Forelimb muscle (tissue), 1 donor: Measurements from ENCODE around the gene ANKUB1. TPM values are rescaled to one million over a fixed set of nuclear protein-coding genes. Genes with fewer than 3 reads are reported as not detected.

Experiments used
- DNase-seq: peaks from one replicate; pipeline ENCODE4 v3.0.0-alpha.2; 2013; ENCODE audit warnings: low read depth
- polyA plus RNA-seq: library from polyadenylated mRNA; unstranded; fragments of 120-200 nt; gene quantifications from one replicate; pipeline ENCODE4 v1.2.1, GENCODE V29; 2013; ENCODE audit not compliant: insufficient read length

ANKUB1 gene
- polyA plus RNA-seq, 1 donor, result not detected

GRCh38 chr3:149763565-149764195 lies 28.7 kb downstream of the ANKUB1 start:
- DNase-seq, result no peak

- DNase-seq, result no peak
Observed at GRCh38 chr3:149753717-149754116, 38.6 kb downstream of the ANKUB1 start.

DNA sequence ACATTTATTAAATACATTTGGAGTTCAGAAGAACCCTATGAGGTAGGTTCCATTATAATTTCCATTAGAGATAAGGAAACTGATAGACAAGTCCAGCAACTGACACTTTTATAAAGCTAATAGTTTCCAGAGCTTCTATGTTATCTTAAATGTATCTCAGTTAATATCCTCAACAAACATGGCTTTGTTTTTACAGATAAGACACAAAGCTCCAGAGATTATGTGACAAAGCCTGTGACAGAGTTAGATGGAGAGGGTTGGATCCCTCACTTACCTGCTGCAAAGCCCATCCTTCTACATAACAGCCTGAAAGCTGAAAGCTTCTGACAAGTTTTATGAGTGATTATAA lies 39.6 kb downstream of the ANKUB1 start:
- no peak for DNase-seq

GRCh38 chr3:149752051-149752787 lies 40.1 kb downstream of the ANKUB1 start, which contains the start of gene COMMD2:
COMMD2 (minus strand) TSS chr3:149752489; CDS start chr3:149752444, 45 bp downstream.
- peak; percentile 48 for DNase-seq

- DNase-seq, result no peak
Observed at GRCh38 chr3:149751551-149751950, 40.8 kb downstream of the ANKUB1 start.

DNA sequence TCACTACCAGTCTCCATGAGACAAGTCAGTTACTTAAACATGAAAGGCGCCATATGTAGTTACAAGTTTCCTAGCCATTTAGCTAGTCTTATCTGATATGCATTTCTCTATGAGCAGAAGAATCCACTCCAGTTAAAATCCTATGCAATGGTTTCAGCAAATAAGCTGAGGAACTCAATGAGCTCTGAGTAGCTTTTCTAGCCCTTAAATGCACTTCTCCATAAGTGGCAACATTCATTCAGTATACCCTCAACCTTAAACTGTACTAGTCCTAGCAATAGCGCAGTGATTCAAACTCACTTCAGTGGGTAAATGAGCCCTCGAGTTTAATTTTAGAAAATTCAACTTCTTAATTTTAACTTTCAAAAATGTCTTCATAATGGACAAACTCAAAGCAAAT lies 47.7 kb downstream of the ANKUB1 start:
- DNase-seq, result no peak

DNA sequence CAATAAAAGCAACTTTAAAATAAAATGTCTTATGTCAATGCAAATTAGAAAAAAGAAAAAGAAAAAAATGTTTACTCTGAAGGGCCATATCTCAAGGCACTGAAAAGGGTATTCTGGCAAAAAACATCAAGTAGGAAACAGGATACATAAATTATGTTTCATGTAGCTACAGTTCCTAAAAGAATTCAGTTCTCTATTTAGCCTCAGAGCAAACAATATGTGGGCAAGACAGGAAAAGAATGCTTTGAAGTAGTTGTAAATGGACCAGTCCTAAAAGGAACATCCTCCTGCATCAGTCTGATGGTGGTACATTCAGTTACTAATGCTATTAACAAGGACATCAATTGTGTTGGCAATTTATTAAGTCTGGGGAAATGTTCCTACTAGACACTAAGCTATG lies 48.2 kb downstream of the ANKUB1 start:
- DNase-seq, result no peak

DNA sequence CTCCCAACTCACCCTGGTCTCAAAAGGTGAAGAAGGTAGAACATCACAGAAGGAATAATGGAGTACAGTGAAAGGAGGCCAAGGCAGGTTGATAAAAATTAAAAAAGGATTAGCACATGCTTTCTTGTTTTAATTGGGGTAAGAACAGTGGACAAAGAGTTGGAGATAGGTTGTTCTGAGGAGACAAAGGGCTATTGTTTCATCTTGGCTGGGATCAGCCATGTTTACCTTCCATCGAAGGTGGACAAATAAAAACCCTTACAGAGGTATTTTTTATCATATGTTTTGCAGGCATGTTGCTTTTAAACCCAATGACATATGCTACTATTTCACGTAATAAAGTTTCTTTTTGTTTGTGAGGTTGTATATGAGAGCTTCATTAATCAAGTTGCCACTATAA lies 53.0 kb downstream of the ANKUB1 start:
- no peak for DNase-seq

- no peak for DNase-seq
Observed at GRCh38 chr3:149738876-149739275, 53.5 kb downstream of the ANKUB1 start.

- DNase-seq, result no peak
Observed at GRCh38 chr3:149736953-149737205, 55.5 kb downstream of the ANKUB1 start.

DNA sequence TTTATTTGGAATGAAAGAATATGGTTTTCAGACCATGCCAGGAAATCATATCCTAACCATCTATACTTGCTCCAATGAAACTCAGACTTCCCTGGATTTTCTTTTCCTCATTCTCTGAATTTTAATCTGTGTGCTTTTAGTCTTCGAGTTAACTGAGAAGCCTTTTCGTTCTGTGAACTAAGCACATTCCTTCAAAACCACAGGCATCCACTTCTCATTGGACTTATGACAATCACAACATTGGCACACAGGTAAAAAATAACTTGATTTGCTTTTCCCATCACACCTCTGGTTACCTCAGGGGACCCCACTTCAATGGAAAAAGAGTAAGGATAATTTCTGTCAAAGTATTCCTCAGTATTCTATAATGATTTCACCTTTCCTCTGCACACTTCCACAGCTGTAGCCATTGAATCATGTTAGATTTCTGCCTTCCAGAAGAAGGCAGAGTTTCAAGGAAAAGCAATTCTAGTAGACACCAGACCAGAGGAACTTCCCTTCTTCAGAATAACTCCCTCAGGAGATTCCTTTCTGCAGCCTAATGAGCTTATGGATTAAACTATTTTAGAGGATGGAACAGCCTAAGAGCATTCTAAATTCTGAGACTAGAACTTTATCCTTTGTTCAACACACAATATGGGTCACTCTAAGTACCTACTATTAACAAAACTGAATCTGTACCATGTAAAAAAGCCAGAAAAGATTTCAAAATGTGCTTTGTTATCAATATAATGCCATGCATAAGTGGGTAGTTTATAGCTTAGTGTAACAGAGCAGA lies 56.0 kb downstream of the ANKUB1 start:
- DNase-seq, result no peak

- DNase-seq, result no peak
Observed at GRCh38 chr3:149732234-149732633, 60.1 kb downstream of the ANKUB1 start.

- no peak for DNase-seq
Observed at GRCh38 chr3:149727656-149728055, 64.7 kb downstream of the ANKUB1 start.

- no peak for DNase-seq
Observed at GRCh38 chr3:149726716-149727407, 65.5 kb downstream of the ANKUB1 start.

DNA sequence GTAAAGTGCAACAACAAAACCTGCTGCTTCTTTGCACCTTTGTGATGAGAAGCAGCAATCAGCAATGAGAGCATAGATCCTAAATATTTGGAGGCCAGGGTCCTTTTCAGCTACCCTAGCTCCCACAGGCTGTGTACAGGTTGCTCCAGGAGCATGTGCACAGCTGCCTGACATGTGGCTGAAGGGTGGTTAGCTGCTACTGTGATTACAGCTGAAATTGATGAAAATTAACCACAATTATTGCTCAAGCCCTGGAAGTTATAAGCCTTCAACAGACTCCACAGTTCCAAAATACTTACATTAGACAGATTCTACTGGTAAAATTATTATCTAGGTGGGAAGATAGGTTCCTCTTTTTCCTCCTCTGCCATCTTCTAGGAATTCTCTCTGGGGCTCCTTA lies 68.6 kb downstream of the ANKUB1 start:
- no peak for DNase-seq

- DNase-seq, result no peak
Observed at GRCh38 chr3:149720918-149721317, 71.4 kb downstream of the ANKUB1 start.

- DNase-seq, result peak; percentile 62
Observed at GRCh38 chr3:149717391-149718056, 74.8 kb downstream of the ANKUB1 start.

- DNase-seq, result no peak
Observed at GRCh38 chr3:149716984-149717383, 75.4 kb downstream of the ANKUB1 start.

DNA sequence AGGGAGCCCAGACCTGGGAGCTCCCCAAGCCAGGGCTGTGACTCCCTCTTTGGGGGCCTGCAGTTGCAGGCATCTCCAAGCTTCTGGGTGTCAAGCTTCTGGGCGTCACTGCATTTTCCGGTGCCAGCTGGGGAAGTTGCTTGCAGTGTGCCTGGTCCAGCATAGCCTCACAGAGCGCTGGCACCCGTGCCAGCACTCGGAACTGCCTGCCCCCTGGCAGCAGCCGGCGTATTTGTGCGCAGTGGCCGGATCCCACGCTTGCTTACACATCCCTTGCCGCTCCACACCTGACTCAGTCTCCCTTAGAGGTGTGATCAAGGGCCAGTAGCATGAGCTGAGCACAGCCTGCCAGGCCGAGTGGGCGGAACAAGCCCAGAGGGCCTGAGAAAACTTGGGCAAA lies 77.1 kb downstream of the ANKUB1 start:
- DNase-seq, result no peak

DNA sequence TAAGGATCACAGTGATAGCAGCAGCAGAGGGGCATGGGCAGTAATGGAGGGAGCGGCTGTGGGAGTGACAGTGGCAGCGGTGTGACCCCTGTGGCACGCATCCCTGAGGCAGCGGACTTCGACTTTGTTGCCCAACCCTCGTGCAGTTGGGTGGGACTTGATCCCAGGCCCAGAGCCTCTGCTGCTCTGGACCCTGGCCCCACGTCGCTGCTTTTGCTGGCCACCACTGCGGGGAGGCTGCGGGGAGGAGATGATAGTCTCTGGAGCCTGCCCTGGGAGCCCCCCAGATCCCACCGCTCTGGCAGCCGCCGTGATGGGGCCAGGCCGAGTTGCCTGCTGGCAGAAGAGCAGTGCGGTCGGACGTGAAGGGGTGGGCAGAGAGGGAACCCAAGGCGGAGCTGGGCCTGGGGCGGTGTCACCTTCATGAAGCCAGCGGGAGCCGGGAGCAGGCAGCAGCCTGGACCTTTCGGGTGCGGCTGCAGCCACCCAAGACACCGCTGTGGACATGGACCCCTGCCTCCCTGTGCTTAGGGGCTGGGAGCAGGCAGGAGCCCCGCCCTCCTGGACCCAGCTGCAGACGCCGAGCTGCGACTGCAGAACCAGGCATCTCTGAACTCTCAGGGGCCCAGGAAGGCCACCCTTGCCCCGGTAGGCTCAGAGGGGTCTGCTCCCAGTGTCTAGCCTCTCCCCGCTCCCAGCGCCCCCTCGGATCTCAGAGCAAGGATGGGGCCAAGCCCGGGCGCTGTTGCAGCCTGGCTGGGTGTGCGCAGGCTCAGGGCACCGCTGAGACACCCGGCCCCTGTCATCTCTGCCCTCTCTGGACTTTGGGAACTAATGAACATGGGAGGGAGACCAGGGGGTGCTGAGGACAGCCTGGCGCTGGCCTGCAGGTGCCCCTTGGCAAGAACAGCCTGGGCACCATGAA lies 78.4 kb downstream of the ANKUB1 start:
- DNase-seq, result no peak
